HEK293 (cell line): ENCODE measurements around the gene SUN5.

ENCODE experiments used
- CTCF ChIA-PET: fragments of 350-600 bp; formaldehyde crosslinking; extraction: SDS; loops from one replicate; lab custom pipeline; 2021; ENCODE audit warnings: antibody characterized with exemption; lab: Yijun Ruan, JAX
- POLR2A ChIA-PET: fragments of 300-600 bp; formaldehyde crosslinking; extraction: SDS; loops from one replicate; lab custom pipeline; 2020; ENCODE audit warnings: antibody characterized with exemption, inconsistent platforms; lab: Yijun Ruan, JAX
- H3K27ac ChIP-seq: fragments of 200-500 bp; sonication (Bioruptor generic); 2 replicates; pipeline ENCODE4 v1.5.1; 2014; ENCODE audit warnings: low read depth, low read length, control low read depth, inconsistent platforms; ENCODE audit errors: extremely low read depth
- H3K36me3 ChIP-seq, 2 experiments: fragments of 200-500 bp in 1 of 2; sonication (Bioruptor generic) in 1 of 2; 1 replicate in 1 of 2; 2 replicates in 1 of 2; pipeline ENCODE4 v1.5.1; 2014 to 2017; ENCODE audit warnings: inconsistent platforms in 2 of 2, low read length in 2 of 2; ENCODE audit not compliant: control insufficient read depth in 2 of 2, insufficient read depth in 1 of 2
- H3K4me1 ChIP-seq: fragments of 200-500 bp; sonication (Bioruptor generic); 2 replicates; pipeline ENCODE4 v1.5.1; 2014; ENCODE audit warnings: mild to moderate bottlenecking, low read length, inconsistent platforms; ENCODE audit not compliant: control insufficient read depth, insufficient read depth
- H3K4me3 ChIP-seq: 2 replicates; pipeline ENCODE4 v1.5.1; 2011; ENCODE audit warnings: low read depth, mild to moderate bottlenecking, control low read depth, low read length, moderate library complexity
- H3K9me3 ChIP-seq: fragments of 200-500 bp; sonication (Bioruptor generic); 2 replicates; pipeline ENCODE4 v1.5.1; 2014; ENCODE audit warnings: low read depth, low read length, inconsistent platforms; ENCODE audit not compliant: control insufficient read depth, insufficient read depth
- GLI2 ChIP-seq: fragments of 450-650 bp; formaldehyde crosslinking; IDR thresholded peaks from 2 replicates; pipeline ENCODE4; 2017; ENCODE audit warnings: missing biosample characterization, missing genetic modification characterization, low read depth, borderline replicate concordance
- GLIS1 ChIP-seq: fragments of 450-650 bp; formaldehyde crosslinking; IDR thresholded peaks from 2 replicates; pipeline ENCODE4 v1.5.1; 2016; ENCODE audit warnings: missing biosample characterization, missing genetic modification characterization
- HOXA7 ChIP-seq: sonication (generic); formaldehyde crosslinking; IDR thresholded peaks from 2 replicates; pipeline ENCODE4 v1.8.1; 2022; ENCODE audit warnings: missing genetic modification reagents, borderline replicate concordance
- KLF7 ChIP-seq: fragments of 450-650 bp; formaldehyde crosslinking; IDR thresholded peaks from 2 replicates; pipeline ENCODE4 v1.5.1; 2016; ENCODE audit warnings: missing biosample characterization, missing genetic modification characterization, borderline replicate concordance
- MZF1 ChIP-seq: fragments of 450-650 bp; formaldehyde crosslinking; IDR thresholded peaks from 2 replicates; pipeline ENCODE4 v1.5.1; 2017; ENCODE audit warnings: missing biosample characterization, missing genetic modification characterization, borderline replicate concordance
- RBAK ChIP-seq: fragments of 450-650 bp; formaldehyde crosslinking; IDR thresholded peaks from 2 replicates; pipeline ENCODE4 v1.5.1; 2016; ENCODE audit warnings: missing biosample characterization, missing genetic modification characterization
- TRIM28 ChIP-seq: IDR thresholded peaks from 2 replicates; pipeline ENCODE4 v1.6.1; 2011; ENCODE audit warnings: low read length, control low read depth, borderline replicate concordance
- TSHZ1 ChIP-seq: fragments of 450-650 bp; formaldehyde crosslinking; IDR thresholded peaks from 2 replicates; pipeline ENCODE4 v1.5.1; 2016; ENCODE audit warnings: missing biosample characterization, missing genetic modification characterization, borderline replicate concordance
- ZFP3 ChIP-seq: fragments of 450-650 bp; formaldehyde crosslinking; IDR thresholded peaks from 2 replicates; pipeline ENCODE4 v1.5.1; 2016; ENCODE audit warnings: low read depth, missing biosample characterization, missing genetic modification characterization
- ZIC2 ChIP-seq: fragments of 450-650 bp; formaldehyde crosslinking; IDR thresholded peaks from 2 replicates; pipeline ENCODE4 v1.5.1; 2016; ENCODE audit warnings: missing biosample characterization, missing genetic modification characterization
- ZNF138 ChIP-seq: fragments of 450-650 bp; formaldehyde crosslinking; IDR thresholded peaks from 2 replicates; pipeline ENCODE4 v1.5.1; 2016; ENCODE audit warnings: missing biosample characterization, missing genetic modification characterization, borderline replicate concordance
- ZNF157 ChIP-seq: fragments of 450-650 bp; formaldehyde crosslinking; IDR thresholded peaks from 2 replicates; pipeline ENCODE4 v1.5.1; 2016; ENCODE audit warnings: missing biosample characterization, missing genetic modification characterization
- ZNF26 ChIP-seq: fragments of 450-650 bp; formaldehyde crosslinking; IDR thresholded peaks from 2 replicates; pipeline ENCODE4 v1.5.1; 2016; ENCODE audit warnings: missing biosample characterization, missing genetic modification characterization
- ZNF266 ChIP-seq: fragments of 450-650 bp; formaldehyde crosslinking; IDR thresholded peaks from 2 replicates; pipeline ENCODE4 v1.5.1; 2016; ENCODE audit warnings: missing biosample characterization, missing genetic modification characterization, low read depth
- ZNF274 ChIP-seq, 2 experiments: fragments of 200-500 bp in 1 of 2; fragments of 450-650 bp in 1 of 2; sonication (Bioruptor generic) in 1 of 2; formaldehyde crosslinking in 1 of 2; IDR thresholded peaks; 2 replicates each; pipeline versions ENCODE4 v1.5.1 to v1.6.1; 2014 to 2016; ENCODE audit warnings: borderline replicate concordance in 1 of 2, inconsistent platforms in 1 of 2, low read length in 1 of 2, missing biosample characterization in 1 of 2, missing genetic modification characterization in 1 of 2
- ZNF513 ChIP-seq: fragments of 450-650 bp; IDR thresholded peaks from 2 replicates; pipeline ENCODE4 v1.5.1; 2018; ENCODE audit warnings: missing biosample characterization, missing genetic modification characterization
- ZNF529 ChIP-seq: fragments of 450-650 bp; formaldehyde crosslinking; IDR thresholded peaks from 2 replicates; pipeline ENCODE4 v1.5.1; 2017; ENCODE audit warnings: missing genetic modification characterization, missing biosample characterization; ENCODE audit not compliant: insufficient replicate concordance
- ZNF629 ChIP-seq: fragments of 450-650 bp; formaldehyde crosslinking; IDR thresholded peaks from 2 replicates; pipeline ENCODE4 v1.5.1; 2017; ENCODE audit warnings: missing biosample characterization, missing genetic modification characterization
- ZNF660 ChIP-seq: fragments of 450-650 bp; IDR thresholded peaks from 2 replicates; pipeline ENCODE4 v1.5.1; 2018; ENCODE audit warnings: missing biosample characterization, mild to moderate bottlenecking, missing genetic modification characterization
- ZNF677 ChIP-seq: fragments of 450-650 bp; IDR thresholded peaks from 2 replicates; pipeline ENCODE4 v1.5.0; 2018; ENCODE audit warnings: missing biosample characterization, mild to moderate bottlenecking, missing genetic modification characterization, moderate library complexity
- ZNF747 ChIP-seq: fragments of 450-650 bp; formaldehyde crosslinking; IDR thresholded peaks from 2 replicates; pipeline ENCODE4 v1.5.1; 2016; ENCODE audit warnings: missing biosample characterization, missing genetic modification characterization
- ZSCAN16 ChIP-seq: fragments of 450-650 bp; formaldehyde crosslinking; IDR thresholded peaks from 2 replicates; pipeline ENCODE4 v1.5.1; 2016; ENCODE audit warnings: missing biosample characterization, missing genetic modification characterization
- TF ChIP-seq, protein P1 (sequence below): fragments of 450-650 bp; formaldehyde crosslinking; IDR thresholded peaks from 2 replicates; pipeline ENCODE4; 2016; ENCODE audit warnings: missing biosample characterization, missing genetic modification characterization
- TF ChIP-seq, protein P2 (sequence below): fragments of 450-650 bp; formaldehyde crosslinking; IDR thresholded peaks from 2 replicates; pipeline ENCODE4 v1.5.1; 2016; ENCODE audit warnings: missing biosample characterization, missing genetic modification characterization
- TF ChIP-seq, protein P3 (sequence below): fragments of 450-650 bp; formaldehyde crosslinking; IDR thresholded peaks from 2 replicates; pipeline ENCODE4 v1.5.1; 2016; ENCODE audit warnings: missing biosample characterization, missing genetic modification characterization

The SUN5 gene

GRCh38 chr20:32959351-32960221, 44.6 kb downstream of the SUN5 start:
- Histone ChIP-seq H3K9me3 (no peaks in the 10 kb centered on the region), H3K36me3 (no peaks in the 10 kb centered on the region), H3K27ac (no peak overlapping the region), H3K4me3 (no peak overlapping the region), H3K4me1 (no peaks in the 10 kb centered on the region)
- ChIA-PET POLR2A (no interaction called here), CTCF (no interaction called here)
- TF ChIP-seq ZIC2 (peak; percentile 33), ZNF138 (tag by site-specific recombination) (no peak), ZFP3 (tag by site-specific recombination) (0 out of 2 replicates have a peak, but pooled peaks have one; percentile 45), ZNF266 (no peak), ZNF274 (IDR thresholded peaks at IDR 0.05; ENCODE audit: low read length) (no peak), ZNF274 (tag by site-specific recombination; IDR thresholded peaks at IDR 0.05; ENCODE audit: borderline replicate concordance) (no peak), TRIM28 (0 out of 2 replicates have a peak, but pooled peaks have one; percentile 19), ZNF660 (tag by site-specific recombination) (no peak), ZNF747 (tag by site-specific recombination) (no peak), ZNF677 (tag by site-specific recombination) (no peak), HOXA7 (CRISPR knock-in tag) (no peak), RBAK (tag by site-specific recombination) (no peak), ZNF629 (tag by site-specific recombination) (no peak), ZNF157 (tag by site-specific recombination) (no peak), ZNF529 (no peak), KLF7 (tag by site-specific recombination) (no peak), ZSCAN16 (tag by site-specific recombination) (no peak), MZF1 (tag by site-specific recombination) (no peak), ZNF26 (tag by site-specific recombination) (no peak), GLIS1 (no peak), GLI2 (tag by site-specific recombination) (no peak), TSHZ1 (tag by site-specific recombination) (no peak), ZNF513 (tag by site-specific recombination) (no peak)
- TF ChIP-seq, protein P1, sequence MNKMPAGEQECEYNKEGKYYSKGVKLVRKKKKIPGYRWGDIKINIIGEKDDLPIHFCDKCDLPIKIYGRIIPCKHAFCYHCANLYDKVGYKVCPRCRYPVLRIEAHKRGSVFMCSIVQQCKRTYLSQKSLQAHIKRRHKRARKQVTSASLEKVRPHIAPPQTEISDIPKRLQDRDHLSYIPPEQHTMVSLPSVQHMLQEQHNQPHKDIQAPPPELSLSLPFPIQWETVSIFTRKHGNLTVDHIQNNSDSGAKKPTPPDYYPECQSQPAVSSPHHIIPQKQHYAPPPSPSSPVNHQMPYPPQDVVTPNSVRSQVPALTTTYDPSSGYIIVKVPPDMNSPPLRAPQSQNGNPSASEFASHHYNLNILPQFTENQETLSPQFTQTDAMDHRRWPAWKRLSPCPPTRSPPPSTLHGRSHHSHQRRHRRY (tag by site-specific recombination): no peak
- TF ChIP-seq, protein P2, sequence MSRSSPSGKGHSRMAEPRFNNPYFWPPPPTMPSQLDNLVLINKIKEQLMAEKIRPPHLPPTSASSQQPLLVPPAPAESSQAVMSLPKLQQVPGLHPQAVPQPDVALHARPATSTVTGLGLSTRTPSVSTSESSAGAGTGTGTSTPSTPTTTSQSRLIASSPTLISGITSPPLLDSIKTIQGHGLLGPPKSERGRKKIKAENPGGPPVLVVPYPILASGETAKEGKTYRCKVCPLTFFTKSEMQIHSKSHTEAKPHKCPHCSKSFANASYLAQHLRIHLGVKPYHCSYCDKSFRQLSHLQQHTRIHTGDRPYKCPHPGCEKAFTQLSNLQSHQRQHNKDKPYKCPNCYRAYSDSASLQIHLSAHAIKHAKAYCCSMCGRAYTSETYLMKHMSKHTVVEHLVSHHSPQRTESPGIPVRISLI (tag by site-specific recombination): no peak
- TF ChIP-seq, protein P3, sequence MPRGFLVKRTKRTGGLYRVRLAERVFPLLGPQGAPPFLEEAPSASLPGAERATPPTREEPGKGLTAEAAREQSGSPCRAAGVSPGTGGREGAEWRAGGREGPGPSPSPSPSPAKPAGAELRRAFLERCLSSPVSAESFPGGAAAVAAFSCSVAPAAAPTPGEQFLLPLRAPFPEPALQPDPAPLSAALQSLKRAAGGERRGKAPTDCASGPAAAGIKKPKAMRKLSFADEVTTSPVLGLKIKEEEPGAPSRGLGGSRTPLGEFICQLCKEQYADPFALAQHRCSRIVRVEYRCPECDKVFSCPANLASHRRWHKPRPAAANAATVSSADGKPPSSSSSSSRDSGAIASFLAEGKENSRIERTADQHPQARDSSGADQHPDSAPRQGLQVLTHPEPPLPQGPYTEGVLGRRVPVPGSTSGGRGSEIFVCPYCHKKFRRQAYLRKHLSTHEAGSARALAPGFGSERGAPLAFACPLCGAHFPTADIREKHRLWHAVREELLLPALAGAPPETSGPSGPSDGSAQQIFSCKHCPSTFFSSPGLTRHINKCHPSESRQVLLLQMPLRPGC: no peak
